ENCODE data around the gene MCOLN1.

Gene MCOLN1

DNA sequence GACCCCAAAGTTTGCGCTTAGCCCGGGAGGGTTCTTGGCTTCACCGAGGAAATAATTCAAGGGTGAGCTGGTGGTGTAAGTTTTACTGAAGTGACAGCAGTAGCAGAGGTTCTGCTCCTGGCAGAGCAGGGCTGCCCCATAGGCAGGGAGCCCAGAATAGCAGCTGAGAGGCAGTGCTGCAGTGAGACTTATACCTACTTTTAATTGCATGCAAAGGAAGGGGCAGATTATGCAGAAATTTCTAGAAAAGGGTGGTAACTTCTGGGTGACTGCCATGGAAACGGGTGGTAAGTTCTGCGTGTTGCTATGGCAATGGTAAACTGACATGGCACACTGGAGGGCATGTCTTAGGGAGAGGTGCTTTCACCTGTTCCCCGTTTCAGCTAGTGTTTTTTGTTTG, 55.7 kb downstream of the MCOLN1 start:
- no peak for DNase-seq (ENCODE audit: insufficient read length, low spot score)
- TF ChIP-seq CTCF (IDR thresholded peaks at IDR 0.05; ENCODE audit: insufficient read depth, missing control alignments): no peak
- FAIRE-seq: no peak

- TF ChIP-seq CTCF (IDR thresholded peaks at IDR 0.05; ENCODE audit: insufficient read depth, missing control alignments): no peak
- no peak for FAIRE-seq
- no peak for DNase-seq (ENCODE audit: insufficient read length, low spot score)
These were observed 56.8 kb downstream of the MCOLN1 start for GRCh38 chr19:7579182-7579581.

DNA sequence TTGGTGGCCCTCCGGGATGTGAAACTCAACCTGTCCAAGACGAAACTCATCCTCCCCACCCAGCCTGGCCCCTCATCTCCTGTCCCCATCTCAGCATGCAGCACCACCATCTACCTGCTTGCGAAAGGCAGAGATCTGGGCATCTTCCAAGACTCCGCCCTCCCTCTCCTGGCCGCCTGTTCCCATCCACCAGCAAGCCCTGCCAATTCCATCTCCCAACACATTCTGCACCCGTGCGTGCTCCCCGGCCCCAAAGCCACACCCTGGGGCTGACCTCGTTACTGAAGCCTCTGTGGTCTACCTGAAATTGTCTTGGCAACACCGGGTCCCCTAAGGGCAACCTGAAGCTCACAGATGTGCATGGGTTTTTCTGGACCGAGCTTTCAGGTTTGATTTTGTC, 60.0 kb downstream of the MCOLN1 start:
- no peak for TF ChIP-seq CTCF (IDR thresholded peaks at IDR 0.05; ENCODE audit: insufficient read depth, missing control alignments)
- FAIRE-seq (no peak), DNase-seq (ENCODE audit: insufficient read length, low spot score) (no peak)

Data from D721Med (cell line).